Endodermal cell (in vitro differentiated cells): ENCODE data around the gene NCOR1. TPM values are rescaled to one million over a fixed set of nuclear protein-coding genes. Genes with fewer than 3 reads are reported as not detected.
A peak's percentile ranks its signal among the peaks of the same experiment; 100 is the strongest.
"Not testable (repeated sequence)": the region's sequence is repeated elsewhere in the genome, so short reads cannot be mapped to it uniquely, and the experiment has no call there.

ENCODE experiments used
- DNase-seq: peaks from one replicate; pipeline ENCODE4 v3.0.0-alpha.2; 2017
- H3K27ac ChIP-seq: 2 replicates; pipeline ENCODE4 v1.5.1; 2013; ENCODE audit warnings: mild to moderate bottlenecking, low read depth, low read length, moderate library complexity
- H3K27me3 ChIP-seq: 2 replicates; pipeline ENCODE4 v1.6.1; 2013; ENCODE audit warnings: mild to moderate bottlenecking, low read length, moderate library complexity; ENCODE audit not compliant: insufficient read depth, control insufficient read depth, poor library complexity, severe bottlenecking
- H3K36me3 ChIP-seq: 2 replicates; pipeline ENCODE4 v1.7.0; 2013; ENCODE audit warnings: mild to moderate bottlenecking, low read length, moderate library complexity; ENCODE audit not compliant: control insufficient read depth, insufficient read depth
- H3K4me1 ChIP-seq: one replicate; pipeline ENCODE4 v1.7.0; 2013; ENCODE audit warnings: low read length; ENCODE audit not compliant: control insufficient read depth, insufficient read depth
- H3K4me3 ChIP-seq: 2 replicates; pipeline ENCODE4 v1.5.1; 2013; ENCODE audit warnings: mild to moderate bottlenecking, low read length, moderate library complexity
- H3K9ac ChIP-seq: 2 replicates; pipeline ENCODE4 v1.6.1; 2013; ENCODE audit warnings: mild to moderate bottlenecking, low read length, moderate library complexity; ENCODE audit not compliant: poor library complexity, severe bottlenecking; ENCODE audit errors: extremely low read depth
- H3K9me3 ChIP-seq: 2 replicates; pipeline ENCODE4 v1.6.1; 2013; ENCODE audit warnings: mild to moderate bottlenecking, low read length, moderate library complexity; ENCODE audit not compliant: control insufficient read depth
- H3K27ac Mint-ChIP-seq: 2 replicates; pipeline ENCODE4 v1.8.0; 2020; ENCODE audit warnings: mixed read lengths
- H3K27me3 Mint-ChIP-seq: 2 replicates; pipeline ENCODE4 v1.8.0; 2021; ENCODE audit warnings: mild to moderate bottlenecking, mixed read lengths; ENCODE audit not compliant: insufficient read depth
- H3K36me3 Mint-ChIP-seq: 2 replicates; pipeline ENCODE4 v1.8.0; 2020; ENCODE audit warnings: low read depth, mixed read lengths
- H3K4me1 Mint-ChIP-seq: 2 replicates; pipeline ENCODE4 v1.8.0; 2020; ENCODE audit warnings: mixed read lengths
- H3K4me3 Mint-ChIP-seq: 2 replicates; pipeline ENCODE4 v1.8.0; 2020; ENCODE audit warnings: mild to moderate bottlenecking, moderate library complexity, mixed read lengths
- H3K9me3 Mint-ChIP-seq: 2 replicates; pipeline ENCODE4 v1.8.0; 2020; ENCODE audit warnings: mild to moderate bottlenecking, mixed read lengths
- CTCF ChIP-seq: fragments of 200-600 bp; sonication (generic); conservative IDR thresholded peaks from 2 replicates; pipeline ENCODE4 v1.5.0; 2021; ENCODE audit warnings: antibody characterized with exemption, mild to moderate bottlenecking
- WGBS, 2 experiments: methylation state at CpG; one replicate each; pipeline versions ENCODE4 v1.1.5 to v1.1.7; 2013; ENCODE audit warnings: missing lambda C conversion rate in 2 of 2, mixed read lengths in 1 of 2; ENCODE audit not compliant: insufficient coverage in 1 of 2, insufficient read length in 1 of 2; 5-methylcytosine and 5-hydroxymethylcytosine counted together
- total RNA-seq, 2 donors: library from RNA; stranded (reverse); fragmentation: NEBNext Ultra II Directional in 1 of 2; extraction: Animal tissue kit (Norgen Biotek cat#: 25700) in 1 of 2; gene quantifications; 2 replicates in 1 of 2; 3 replicates in 1 of 2; pipeline ENCODE4 v1.2.1, GENCODE V29; 2021

Gene NCOR1
- total RNA-seq, 2 donors from 2014 or later: 112 to 141 TPM

GRCh38 chr17:16211590-16211989 lies 3.7 kb downstream of the NCOR1 start:
- Mint-ChIP-seq H3K27ac (no peak overlapping the region), H3K9me3 (no peaks in the 10 kb centered on the region), H3K36me3 (no peaks in the 10 kb centered on the region), H3K4me1 (peaks cover 10% of the 10 kb centered on the region), H3K4me3 (no peak overlapping the region), H3K27me3 (no peaks in the 10 kb centered on the region)
- no peak overlapping the region for H3K9ac ChIP-seq
- H3K27me3 ChIP-seq: no peaks in the 10 kb centered on the region
- no peak for DNase-seq
- WGBS, 2 experiments: 90 to 100% methylated on average over 1 to 3 of the region's 3 CpGs
- H3K4me1 ChIP-seq: no peaks in the 10 kb centered on the region
- H3K9me3 ChIP-seq: no peaks in the 10 kb centered on the region
- TF ChIP-seq CTCF: no peak
- H3K4me3 ChIP-seq: no peak overlapping the region
- H3K27ac ChIP-seq: no peak overlapping the region
- no peaks in the 10 kb centered on the region for H3K36me3 ChIP-seq

DNA sequence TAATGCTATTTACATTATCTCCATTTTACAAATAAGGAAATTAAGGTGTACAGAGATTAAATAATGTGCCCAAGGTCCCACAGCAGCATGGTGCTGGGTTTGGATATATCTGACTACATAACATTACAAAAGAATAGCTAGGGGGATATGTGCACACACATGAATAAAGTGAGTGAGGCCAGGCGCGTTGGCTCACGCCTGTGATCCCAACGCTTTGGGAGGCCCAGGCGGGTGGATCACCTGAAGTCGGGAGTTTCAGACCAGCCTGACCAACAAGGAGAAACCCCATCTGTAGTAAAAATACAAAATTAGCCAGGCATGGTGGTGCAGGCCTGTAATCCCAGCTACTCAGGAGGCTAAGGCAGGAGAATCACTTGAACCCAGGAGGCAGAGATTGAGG lies 10.6 kb downstream of the NCOR1 start:
- H3K27me3 ChIP-seq, H3K4me3 Mint-ChIP-seq, H3K36me3 Mint-ChIP-seq, H3K4me1 ChIP-seq, H3K36me3 ChIP-seq, H3K9ac ChIP-seq, H3K27me3 Mint-ChIP-seq, H3K27ac ChIP-seq, DNase-seq, H3K9me3 ChIP-seq, H3K9me3 Mint-ChIP-seq, H3K4me3 ChIP-seq: not testable (repeated sequence)
- Mint-ChIP-seq H3K4me1 (peaks cover 22% of the 10 kb centered on the region), H3K27ac (peak overlapping the region; percentile 68)
- WGBS, 2 experiments: 98% methylated on average over 6 of the region's 6 CpGs; no CpG with 5 or more reads in 1 of the 2 experiments

- not testable (repeated sequence) for H3K9me3 ChIP-seq, H3K27me3 ChIP-seq, H3K36me3 ChIP-seq, H3K4me3 ChIP-seq, H3K4me1 ChIP-seq, DNase-seq, H3K4me3 Mint-ChIP-seq, H3K9me3 Mint-ChIP-seq, H3K27me3 Mint-ChIP-seq
- H3K27ac ChIP-seq: peak overlapping the region; percentile 22
- peaks cover 27% of the 10 kb centered on the region for H3K4me1 Mint-ChIP-seq
- 91 to 97% methylated on average over 3 to 5 of the region's 5 CpGs for WGBS, 2 experiments
- peak overlapping the region; percentile 11 for H3K9ac ChIP-seq
- peak overlapping the region; percentile 83 for H3K27ac Mint-ChIP-seq
- peaks cover 12% of the 10 kb centered on the region for H3K36me3 Mint-ChIP-seq
Observed at GRCh38 chr17:16202554-16203500, 12.5 kb downstream of the NCOR1 start.

GRCh38 chr17:16201693-16202131 lies 13.6 kb downstream of the NCOR1 start:
- not testable (repeated sequence) for H3K9me3 Mint-ChIP-seq, H3K27me3 ChIP-seq, H3K27me3 Mint-ChIP-seq, H3K27ac ChIP-seq, H3K4me3 Mint-ChIP-seq, DNase-seq, H3K9me3 ChIP-seq, H3K4me3 ChIP-seq, H3K36me3 ChIP-seq, H3K4me1 ChIP-seq, H3K9ac ChIP-seq
- 97 to 98% methylated on average over 7 to 13 of the region's 13 CpGs for WGBS, 2 experiments
- H3K4me1 Mint-ChIP-seq: peaks cover 27% of the 10 kb centered on the region
- H3K36me3 Mint-ChIP-seq: peaks cover 18% of the 10 kb centered on the region
- H3K27ac Mint-ChIP-seq: peak overlapping the region; percentile 91
